NCI-H524 (cell line): ENCODE results near the gene ZNF630.
"Not testable (repeated sequence)": the region's sequence is repeated elsewhere in the genome, so short reads cannot be mapped to it uniquely, and the experiment has no call there.

Experiments
- DNase-seq, 2 experiments: peaks; one replicate each; lab custom pipeline; 2025; lab: John Stamatoyannopoulos, UW

Gene ZNF630

DNA sequence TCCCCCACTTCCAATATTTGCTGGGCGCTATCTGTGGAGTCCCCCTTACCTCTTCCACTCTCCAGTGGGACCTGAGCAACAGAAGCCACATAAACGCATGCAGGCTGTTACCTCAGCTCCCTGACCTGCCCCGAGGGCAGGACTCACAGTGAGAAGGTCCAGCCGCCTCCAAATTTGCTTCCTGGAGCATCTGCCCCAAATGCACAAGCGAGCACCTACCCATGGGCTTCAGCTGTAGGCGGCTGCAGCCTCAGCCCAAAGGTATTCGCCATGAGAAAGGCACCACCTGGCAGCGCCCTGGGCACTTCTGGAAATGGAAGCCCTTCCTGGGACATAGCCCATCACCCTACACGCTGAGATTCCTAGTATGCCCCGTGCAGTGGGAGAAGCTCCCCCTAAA is 41.2 kb downstream of the ZNF630 start:
- no peak for DNase-seq

DNA sequence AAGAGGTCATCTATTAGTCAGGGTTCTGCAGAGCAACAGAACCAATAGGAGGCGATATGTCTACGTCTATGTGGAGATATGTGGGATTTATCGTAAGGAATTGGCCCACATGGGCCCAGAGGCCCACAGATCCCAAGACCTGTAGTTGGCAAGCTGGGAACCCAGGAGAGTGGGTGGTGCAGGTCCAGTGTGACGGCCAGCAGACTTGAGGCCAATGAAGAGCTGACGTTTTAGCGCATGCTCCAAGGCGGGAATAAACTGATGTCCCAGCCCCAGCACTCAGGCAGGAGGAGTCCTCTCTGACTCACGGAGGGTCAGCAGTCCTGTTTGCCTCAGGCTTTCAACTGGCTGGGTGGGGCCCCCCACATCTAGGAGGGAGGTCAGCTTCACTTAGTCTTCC is 43.3 kb downstream of the ZNF630 start:
- no peak for DNase-seq

DNA sequence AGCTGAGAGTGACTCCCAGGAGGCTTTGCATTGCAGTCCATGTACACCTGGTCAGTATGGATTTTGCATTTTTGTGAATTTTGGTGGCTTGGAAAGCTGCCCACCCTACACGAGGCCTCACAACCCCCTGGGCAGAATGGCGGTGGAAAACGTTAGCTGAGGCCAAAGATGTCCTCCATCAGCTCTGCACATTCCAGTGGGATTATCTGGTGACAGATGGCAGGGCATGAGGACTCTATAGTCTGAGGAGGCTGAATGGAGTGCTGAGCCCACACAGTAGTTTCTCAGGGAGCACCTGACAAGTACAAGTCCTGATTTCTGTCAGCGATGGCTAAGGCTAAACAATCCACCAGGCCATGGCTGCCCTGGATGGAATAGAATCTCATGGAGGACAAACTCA is 43.9 kb downstream of the ZNF630 start:
- peak; percentile 68 to 86 for DNase-seq

- DNase-seq: peak; percentile 30 to 76
These were observed 45.9 kb downstream of the ZNF630 start for GRCh38 chrX:48025561-48025960.

DNA sequence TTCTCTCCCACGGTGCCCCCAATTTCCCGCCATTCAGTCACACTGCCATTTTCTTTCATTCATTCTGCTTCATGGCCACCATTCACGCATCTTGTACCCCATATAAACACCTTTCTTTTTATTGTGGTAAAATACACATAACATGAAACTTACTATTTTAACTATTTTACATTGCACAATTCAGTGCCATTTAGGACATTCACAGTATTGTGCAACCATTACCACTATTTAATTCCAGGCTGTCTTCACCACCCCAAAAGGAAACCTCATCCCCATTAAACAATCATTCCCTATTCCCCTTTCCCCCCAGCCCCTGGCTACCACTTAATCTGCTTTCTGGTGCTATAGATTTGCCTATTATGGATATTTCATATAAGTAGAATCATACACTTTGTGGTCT is 48.7 kb downstream of the ZNF630 start:
- DNase-seq: no peak

DNA sequence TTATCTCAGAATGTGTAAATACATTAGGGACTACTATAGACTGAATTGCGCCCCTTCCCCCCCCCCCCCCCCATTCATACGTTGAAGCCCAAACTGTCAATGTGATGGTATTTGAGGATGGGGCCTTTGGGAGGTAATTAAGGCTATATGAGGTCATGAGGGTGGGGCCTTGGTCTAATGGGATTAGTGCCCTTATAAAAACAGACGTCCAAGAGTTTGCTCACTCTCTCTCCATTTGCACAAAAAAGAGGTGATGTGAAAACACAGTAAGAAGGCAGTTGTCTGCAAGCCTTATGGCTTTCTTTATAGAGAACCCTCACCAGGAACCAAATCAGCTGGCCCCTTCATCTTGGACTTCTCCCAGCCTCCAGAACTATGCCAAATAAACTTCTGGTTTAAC is 49.3 kb downstream of the ZNF630 start:
- DNase-seq: peak in 1 of 2 experiments; percentile 15

GRCh38 chrX:48021026-48021900 is 50.2 kb downstream of the ZNF630 start:
- peak; percentile 74 to 90 for DNase-seq

DNA sequence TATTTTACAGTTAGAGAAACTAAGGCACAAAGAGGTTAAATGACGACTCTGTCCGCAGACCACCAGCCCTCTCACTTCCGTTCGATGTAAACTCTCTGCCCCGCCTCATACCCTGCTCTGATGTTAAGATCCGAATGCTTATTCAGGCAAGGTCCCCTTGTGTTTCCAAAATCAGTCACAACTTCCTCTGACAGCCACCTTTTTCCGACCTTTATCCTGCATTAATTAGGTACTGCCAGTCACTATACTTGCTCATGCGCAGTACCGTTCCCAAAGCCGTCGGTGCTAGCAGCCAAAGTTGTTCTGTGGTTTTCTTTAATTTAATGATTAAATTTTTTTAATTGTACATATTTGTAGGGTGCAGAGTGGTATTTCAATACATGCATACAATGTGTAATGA is 51.0 kb downstream of the ZNF630 start:
- DNase-seq: not testable (repeated sequence)

- DNase-seq: not testable (repeated sequence)
These were observed 51.5 kb downstream of the ZNF630 start for GRCh38 chrX:48019892-48020291.

- not testable (repeated sequence) for DNase-seq
These were observed 54.7 kb downstream of the ZNF630 start for GRCh38 chrX:48016583-48017310.

DNA sequence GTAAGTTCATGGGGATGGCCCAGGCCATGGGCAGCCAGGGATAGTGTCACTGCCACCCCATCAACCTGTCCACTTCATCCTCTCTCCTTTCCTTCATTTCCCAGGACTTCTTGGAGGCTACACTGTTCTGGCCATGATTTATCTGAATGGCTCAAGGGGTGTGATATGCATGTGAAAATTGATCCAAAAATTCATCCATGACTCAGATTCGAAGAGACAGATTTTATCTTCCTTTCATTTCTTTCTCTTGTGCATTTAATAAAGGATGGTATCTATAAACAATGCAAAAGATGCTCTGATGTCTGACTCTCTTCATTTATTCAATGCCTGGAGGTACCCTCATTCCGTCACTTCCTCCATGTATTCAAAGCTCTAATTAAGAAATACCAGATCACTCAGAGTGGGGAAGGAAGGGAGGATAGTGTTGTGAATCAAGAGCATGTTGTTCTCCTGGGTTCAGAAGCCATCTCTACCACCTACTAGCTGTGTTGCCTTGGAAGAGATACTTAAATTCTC is 61.9 kb downstream of the ZNF630 start:
- not testable (repeated sequence) for DNase-seq
